AG08395 (cell line): ENCODE measurements around the gene OR5M11.
"Not testable (repeated sequence)": the region's sequence is repeated elsewhere in the genome, so short reads cannot be mapped to it uniquely, and the experiment has no call there.

Experiments
- DNase-seq: peaks from one replicate; pipeline ENCODE4 v3.0.0; 2012; ENCODE audit warnings: mixed read lengths, low spot score

The OR5M11 gene

DNA sequence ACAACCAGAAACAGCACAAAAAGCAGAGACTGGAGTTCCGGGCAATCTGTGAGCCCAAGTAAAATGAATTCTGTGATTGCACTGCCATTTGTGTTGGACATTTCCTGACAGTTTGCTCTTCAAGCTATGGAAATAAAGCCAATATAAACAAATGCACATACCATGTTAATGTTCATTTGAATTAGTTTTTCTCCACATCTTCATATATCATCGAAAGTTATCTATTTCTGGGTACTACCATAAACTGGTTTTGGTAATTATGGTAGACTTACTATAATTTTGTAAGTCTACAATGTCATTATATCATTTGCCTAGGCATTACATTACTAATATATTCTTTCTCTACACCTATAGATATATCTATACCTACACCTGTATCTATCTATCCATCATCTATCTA, at the start of gene OR5M11:
OR5M11 (minus strand) TSS at position 101 of the 400 bp plus-strand sequence; CDS start at position 101, 0 bp downstream.
- no peak for DNase-seq

DNA sequence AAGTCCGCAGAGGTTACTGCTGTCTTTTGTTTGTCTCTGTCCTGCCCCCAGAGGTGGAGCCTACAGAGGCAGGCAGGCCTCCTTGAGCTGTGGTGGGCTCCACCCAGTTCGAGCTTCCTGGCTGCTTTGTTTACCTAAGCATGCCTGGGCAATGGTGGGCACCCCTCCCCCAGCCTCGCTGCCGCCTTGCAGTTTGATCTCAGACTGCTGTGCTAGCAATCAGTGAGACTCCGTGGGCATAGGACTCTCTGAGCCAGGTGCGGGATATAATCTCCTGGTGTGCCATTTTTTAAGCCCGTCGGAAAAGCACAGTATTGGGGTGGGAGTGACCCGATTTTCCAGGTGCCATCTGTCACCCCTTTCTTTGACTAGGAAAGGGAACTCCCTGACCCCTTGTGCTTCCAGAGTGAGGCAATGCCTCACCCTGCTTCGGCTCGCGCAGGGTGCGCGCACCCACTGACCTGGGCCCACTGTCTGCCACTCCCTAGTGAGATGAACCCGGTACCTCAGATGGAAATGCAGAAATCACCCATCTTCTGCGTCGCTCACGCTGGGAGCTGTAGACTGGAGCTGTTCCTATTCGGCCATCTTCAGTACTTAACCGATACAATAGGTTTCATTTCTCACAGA, 49.1 kb upstream of the OR5M11 start:
- DNase-seq: not testable (repeated sequence)

DNA sequence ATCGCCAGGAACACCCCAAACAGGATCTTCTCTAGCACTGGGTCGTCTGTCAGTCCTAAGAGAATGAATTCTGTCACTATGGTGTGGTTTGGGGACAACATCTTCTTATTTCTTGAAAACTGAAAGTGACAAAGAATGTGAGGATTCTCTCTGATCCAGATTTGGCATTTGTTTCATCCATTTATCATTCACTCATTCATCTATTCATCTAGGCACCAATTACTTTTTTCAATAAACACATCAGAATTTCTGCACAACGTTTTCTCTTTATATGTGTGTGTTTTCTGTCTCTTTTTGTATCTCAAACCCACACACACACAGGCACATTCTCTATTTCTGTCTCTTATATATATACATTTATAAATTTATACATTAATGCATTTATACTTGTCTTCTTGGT, 34.6 kb upstream of the OR5M11 start, which contains the start of gene OR5M10:
OR5M10 (minus strand) TSS at position 101 of the 400 bp plus-strand sequence; CDS start at position 101, 0 bp downstream.
- no peak for DNase-seq

DNA sequence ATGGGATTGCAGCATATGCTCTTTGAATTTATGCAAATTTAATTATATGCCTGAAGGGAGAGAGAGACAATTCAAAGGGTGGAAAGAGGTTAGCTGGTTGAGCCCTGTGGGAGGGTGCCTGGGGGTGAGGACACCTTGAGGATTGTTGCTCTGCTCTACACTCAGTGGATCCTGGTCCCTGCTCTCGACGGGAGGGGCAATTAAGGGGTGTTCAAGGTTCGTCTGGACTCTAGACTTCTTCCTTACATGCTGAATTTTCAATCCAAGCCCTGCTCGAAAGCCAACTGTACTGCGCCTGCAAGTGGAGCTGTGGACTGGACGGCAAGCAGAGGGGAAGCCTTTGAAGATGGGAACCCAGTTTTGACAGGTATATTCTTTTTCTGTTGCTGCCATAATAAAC, 15.5 kb upstream of the OR5M11 start:
- DNase-seq: no peak

DNA sequence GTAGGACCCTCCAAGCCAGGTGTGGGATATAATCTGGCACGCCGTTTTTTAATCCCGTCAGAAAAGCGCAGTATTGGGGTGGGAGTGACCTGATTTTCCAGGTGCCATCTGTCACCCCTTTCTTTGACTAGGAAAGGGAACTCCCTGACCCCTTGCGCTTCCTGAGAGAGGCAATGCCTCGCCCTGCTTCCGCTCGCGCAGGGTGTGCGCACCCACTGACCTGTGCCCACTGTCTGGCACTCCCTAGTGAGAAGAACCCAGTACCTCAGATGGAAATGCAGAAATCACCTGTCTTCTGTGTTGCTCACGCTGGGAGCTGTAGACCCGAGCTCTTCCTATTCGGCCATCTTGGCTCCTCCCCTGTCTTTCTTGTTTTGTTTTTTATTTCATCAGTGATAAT, 11.6 kb upstream of the OR5M11 start:
- not testable (repeated sequence) for DNase-seq

DNA sequence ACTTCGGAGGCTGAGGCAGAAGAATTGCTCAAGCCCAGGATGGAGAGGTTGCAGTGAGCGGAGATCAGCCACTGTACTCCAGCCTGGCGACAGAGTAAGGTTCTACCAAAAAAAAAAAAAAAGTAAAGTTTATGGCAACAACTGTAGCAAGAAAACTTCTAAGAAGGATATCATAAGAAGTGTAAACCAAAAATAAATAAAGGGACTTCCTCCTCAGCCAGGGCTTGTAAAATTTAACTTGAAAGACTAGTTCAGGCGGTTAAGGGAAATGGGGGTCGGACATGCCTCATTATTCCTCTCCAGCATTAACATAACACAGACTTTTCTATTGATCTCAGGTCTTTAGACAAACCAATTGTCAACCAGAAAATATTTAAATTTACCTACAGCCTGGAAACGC, 2.5 kb upstream of the OR5M11 start:
- no peak for DNase-seq

DNA sequence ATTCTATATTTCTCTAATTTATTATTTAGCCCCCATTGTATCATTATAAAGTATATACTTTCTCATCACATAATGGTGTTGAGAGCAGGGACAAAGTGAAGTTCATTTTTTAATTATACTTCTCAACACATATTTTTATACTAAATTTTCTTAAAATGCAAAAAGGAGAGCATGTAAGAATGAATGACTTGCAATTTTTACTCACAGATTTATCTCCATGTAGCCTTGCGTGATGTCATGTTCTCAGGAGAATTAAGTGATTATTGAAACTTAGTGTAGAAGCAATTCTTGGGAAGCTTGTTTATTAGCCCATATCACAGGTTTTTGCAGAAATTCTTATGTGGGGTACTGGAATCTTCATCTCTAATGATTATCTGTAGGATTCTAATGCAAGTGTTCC, 682 bp upstream of the OR5M11 start:
- DNase-seq: no peak

DNA sequence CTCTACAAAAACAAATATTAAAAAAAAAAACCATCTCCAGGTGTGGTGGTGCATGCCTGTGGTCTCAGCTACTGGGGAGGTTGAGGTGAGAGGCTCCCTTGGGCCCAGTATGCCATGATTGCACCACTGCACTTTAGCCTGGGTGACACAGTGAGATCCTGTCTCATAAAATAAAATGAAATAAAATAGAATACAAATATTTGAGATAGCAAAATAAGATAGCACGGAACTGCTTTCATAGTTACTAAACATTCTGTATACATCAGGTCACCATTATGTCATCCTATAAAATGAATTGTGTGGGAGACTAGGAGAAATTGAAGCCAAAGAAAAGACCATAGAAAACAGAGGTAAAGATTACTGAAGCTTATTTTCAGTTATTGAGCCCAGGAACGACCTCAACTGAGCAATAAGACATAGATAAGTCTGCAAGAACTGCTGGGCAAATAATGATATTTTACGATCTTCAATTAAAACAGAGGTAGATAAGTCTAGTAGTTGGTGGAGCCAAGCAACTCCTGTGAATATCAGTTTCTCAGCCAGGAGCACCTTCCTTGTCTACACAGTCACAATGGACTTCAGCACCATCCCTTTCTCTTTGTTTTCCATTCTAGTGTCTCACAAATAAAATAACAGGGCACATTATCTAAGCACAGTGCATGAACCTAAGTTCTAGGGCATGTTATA, 9.9 kb downstream of the OR5M11 start:
- DNase-seq: no peak

DNA sequence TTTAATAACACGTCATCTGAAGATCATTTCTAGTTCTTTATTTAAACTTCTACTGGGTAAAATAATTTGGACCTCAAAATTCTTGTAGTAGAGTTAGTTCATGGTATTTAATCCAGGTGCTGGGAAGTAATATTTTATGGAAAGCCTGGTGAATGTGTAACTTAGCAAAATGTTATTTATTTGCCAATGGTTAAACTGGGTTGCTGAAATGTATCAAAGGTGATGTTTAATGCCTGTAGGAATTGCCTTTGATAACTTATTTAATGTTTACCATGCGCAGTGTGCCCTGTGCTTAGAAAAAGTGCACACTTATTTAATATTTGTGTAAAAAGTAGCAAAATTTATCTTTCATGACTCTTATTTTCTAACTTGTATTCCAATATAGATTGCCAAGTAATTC, 11.2 kb downstream of the OR5M11 start:
- DNase-seq: no peak

DNA sequence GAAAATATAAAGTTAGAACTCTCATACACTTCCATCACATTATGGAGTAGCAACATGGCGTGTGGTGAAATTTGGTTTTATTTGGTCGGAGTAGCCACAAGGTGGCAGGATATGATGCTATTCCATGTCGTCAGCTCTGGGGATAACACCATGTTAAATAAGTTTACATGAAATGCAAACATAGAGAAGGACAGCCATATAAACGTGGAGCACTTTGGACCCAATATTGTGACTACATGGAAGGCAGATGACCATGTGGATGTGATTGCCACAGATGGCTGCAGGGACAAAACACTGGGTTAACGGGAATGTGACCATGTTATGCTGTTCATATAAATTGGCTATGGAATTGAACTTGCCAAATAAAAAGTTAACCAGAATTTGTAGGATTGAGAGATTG, 21.0 kb downstream of the OR5M11 start:
- no peak for DNase-seq

DNA sequence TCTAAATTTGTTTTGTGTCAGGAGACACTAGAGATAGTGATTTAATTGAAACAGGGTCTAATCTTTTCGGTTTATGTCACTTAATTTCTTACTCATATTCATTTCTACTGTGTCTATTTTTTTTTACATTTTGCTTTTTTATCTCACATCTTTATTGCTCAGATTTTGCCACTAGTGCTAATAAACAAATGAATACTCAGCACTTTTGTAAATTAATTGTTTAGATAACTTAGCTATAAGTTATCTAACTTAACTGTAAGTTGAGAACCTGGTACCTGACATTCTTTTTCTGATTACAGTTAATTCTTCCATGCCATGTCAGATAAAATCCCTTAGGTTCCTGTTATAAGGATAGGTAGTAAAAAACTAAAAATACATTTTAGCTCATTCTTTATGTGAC, 29.8 kb downstream of the OR5M11 start:
- no peak for DNase-seq

DNA sequence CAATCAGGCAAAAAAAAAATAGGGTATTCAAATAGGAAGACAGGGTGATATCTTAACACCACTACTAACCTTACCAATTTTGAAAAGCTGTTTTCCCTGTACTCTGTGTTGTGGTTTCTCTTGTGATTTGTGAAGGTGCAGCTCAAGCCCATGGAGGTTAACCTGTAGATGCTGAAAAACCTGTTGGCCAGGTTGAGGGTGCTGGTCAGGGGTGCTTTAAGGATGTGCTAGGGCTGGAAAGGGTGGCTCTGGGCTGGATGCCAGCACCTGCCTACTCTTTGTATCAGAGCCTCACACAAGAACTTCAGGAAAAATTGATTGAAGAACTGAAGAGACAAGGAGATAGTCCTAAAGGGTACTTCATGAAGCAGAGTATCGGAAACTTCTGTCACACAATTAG, 33.6 kb downstream of the OR5M11 start:
- no peak for DNase-seq

DNA sequence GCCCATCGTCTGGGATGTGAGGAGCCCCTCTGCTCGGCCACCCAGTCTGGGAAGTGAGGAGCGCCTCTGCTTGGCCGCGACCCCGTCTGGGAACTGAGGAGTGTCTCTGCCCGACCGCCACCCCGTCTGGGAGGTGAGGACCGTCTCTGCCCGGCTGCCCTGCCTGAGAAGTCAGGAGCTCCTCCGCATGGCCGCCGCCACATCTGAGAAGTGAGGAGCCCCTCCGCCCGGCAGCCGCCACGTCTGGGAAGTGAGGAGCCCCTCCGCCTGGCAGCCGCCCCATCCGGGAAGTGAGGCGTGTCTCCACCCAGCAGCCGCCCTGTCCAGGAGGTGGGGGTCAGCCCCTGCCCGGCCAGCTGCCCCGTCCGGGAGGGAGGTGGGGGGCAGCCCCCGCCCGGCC, 46.0 kb downstream of the OR5M11 start:
- DNase-seq: no peak

DNA sequence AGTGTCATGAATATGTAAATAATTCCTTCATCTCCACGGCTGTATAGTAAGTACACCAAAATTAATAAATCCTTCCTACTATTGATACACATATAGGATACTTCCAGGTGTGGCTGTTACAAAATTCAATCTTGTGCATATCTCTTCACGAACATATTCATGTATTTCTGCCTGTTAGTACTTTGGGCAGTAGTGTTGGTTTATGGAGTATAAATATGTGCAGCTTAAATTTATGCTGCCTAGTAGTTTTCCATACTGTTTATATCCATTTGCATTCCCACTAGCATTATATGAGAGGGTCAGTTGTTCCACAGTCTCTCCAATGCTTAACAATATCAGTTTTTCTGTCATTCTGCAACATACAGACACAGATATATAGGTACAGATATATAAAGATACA, 47.9 kb downstream of the OR5M11 start:
- no peak for DNase-seq
